ENCODE measurements around the gene VIPR2. TPM values are rescaled to one million over a fixed set of nuclear protein-coding genes. Genes with fewer than 3 reads are reported as not detected.
A peak's percentile ranks its signal among the peaks of the same experiment; 100 is the strongest.

VIPR2 gene
- total and polyA plus RNA-seq, 2 of the 13 experiments (the other 11 are each of a cell fraction or from before 2014, with no cell fraction given): not detected

DNA sequence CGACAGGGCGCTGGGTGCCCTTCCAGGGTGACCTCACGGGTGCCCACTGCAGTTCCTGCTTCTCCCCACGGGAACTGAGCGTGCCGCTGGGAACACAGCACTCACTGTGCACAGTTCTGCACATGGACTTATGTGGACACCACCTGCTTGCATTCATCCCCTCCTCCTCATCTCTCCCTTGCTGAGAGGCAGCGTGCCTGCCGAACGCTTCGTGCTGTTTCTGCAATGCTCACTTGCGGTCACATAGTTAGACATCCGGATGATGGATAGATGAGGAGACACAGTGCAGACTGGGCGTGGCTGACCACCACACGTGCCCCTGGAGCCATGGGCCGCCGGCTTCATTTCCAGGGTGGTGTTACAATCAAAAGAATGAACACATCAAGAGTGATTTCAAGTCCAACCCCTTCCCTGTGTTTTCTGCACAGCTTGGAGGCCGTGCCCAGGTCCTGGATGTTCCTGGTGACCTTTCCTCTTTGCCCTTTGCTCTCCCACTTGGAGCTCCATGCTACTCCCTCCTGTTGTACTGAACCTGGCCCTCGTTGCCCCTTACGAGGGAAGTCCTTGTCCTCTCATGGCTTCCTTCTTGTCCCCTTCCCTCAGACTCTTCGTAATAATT, 119.4 kb downstream of the VIPR2 start (continued):
- no peak for TF ChIP-seq GTF3A (CRISPR knock-in tag; conservative IDR thresholded peaks at IDR 0.05)
- TF ChIP-seq, protein P1, sequence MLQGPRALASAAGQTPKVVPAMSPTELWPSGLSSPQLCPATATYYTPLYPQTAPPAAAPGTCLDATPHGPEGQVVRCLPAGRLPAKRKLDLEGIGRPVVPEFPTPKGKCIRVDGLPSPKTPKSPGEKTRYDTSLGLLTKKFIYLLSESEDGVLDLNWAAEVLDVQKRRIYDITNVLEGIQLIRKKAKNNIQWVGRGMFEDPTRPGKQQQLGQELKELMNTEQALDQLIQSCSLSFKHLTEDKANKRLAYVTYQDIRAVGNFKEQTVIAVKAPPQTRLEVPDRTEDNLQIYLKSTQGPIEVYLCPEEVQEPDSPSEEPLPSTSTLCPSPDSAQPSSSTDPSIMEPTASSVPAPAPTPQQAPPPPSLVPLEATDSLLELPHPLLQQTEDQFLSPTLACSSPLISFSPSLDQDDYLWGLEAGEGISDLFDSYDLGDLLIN (CRISPR knock-in tag; IDR thresholded peaks at IDR 0.05; ENCODE audit: borderline replicate concordance): no peak
- TF ChIP-seq NR2C2 (CRISPR knock-in tag; IDR thresholded peaks at IDR 0.05; ENCODE audit: borderline replicate concordance): peak; percentile 43; the same call in 1 of the 2 replicates
- TF ChIP-seq HNRNPUL1 (IDR thresholded peaks at IDR 0.05; ENCODE audit: low read depth, low read length): no peak
- no peak for TF ChIP-seq REL (CRISPR knock-in tag; conservative IDR thresholded peaks at IDR 0.05)
- no peak for TF ChIP-seq THAP11 (CRISPR knock-in tag; IDR thresholded peaks at IDR 0.05)
- no peak for TF ChIP-seq CC2D1A (CRISPR knock-in tag; IDR thresholded peaks at IDR 0.05)
- no peak for TF ChIP-seq SALL1 (CRISPR knock-in tag; IDR thresholded peaks at IDR 0.05)

DNA sequence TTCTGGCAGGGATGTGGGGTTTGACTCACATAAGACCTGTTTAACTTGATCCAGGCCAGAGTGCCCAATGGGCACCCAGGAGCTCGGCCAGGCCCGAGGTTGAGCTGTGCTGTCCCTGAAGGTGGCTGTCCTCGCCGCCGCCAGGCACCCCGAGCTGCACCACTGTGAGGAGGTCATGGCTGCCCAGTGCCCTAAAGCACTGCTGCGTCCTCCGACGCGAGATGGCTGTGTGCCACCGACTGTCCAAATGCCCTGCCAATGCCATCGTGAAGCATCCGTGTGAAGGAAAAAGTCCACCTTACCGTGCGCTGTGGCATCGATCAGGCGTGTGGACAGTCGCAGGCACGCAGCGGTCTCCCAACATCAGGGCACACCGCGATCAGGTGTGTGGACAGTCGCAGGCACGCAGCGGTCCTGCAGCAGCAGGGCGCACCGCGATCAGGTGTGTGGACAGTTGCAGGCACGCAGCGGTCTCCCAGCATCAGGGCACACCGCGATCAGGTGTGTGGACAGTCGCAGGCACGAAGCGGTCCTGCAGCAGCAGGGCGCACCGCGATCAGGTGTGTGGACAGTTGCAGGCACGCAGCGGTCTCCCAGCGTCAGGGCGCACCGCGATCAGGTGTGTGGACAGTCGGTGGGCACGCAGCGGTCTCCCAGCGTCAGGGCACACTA, 120.3 kb downstream of the VIPR2 start:
- Histone ChIP-seq H3K9me3 (ENCODE audit: low read length) (no peaks in the 10 kb centered on the region), H3K36me3 (replicated peaks in 1 of 2; ENCODE audit: control insufficient read depth in 1 of 2, insufficient read depth in 2 of 2, low read length in 2 of 2) (no peaks in the 10 kb centered on the region), H3K4me2 (ENCODE audit: low read depth, low read length) (no peak overlapping the region), H3K4me3 (replicated peaks in 1 of 3; ENCODE audit: insufficient read depth in 1 of 3, low read depth in 2 of 3, low read length in 3 of 3) (no peak overlapping the region), H3K9ac (ENCODE audit: insufficient read depth, low read depth, low read length) (no peak overlapping the region), H4K20me1 (ENCODE audit: insufficient read depth, low read length) (no peaks in the 10 kb centered on the region), H2AFZ (ENCODE audit: low read length) (no peak overlapping the region), H3K4me1 (ENCODE audit: insufficient read depth, low read length) (no peaks in the 10 kb centered on the region), H3K27me3 (ENCODE audit: control insufficient read depth in 1 of 2, insufficient read depth in 2 of 2, low read length in 2 of 2) (peaks cover 1 to 32% of the 10 kb centered on the region in 2 experiments; a peak in 3 of 5 replicates), H3K79me2 (ENCODE audit: insufficient read depth, low read length) (no peaks in the 10 kb centered on the region), H3K27ac (ENCODE audit: extremely low read length, insufficient read depth, low read length) (no peak overlapping the region)
- 83% methylated on average over 26 of the region's 48 CpGs for WGBS (ENCODE audit: low lambda C conversion rate)
- ChIA-PET CTCF (ENCODE audit: low intra/inter-chr PET ratio, low total read pairs) (no interaction called here), POLR2A (no interaction called here)
- ATAC-seq: no peak
- TF ChIP-seq ATF7 (IDR thresholded peaks at IDR 0.05) (no peak), ATF7 (CRISPR knock-in tag; IDR thresholded peaks at IDR 0.05) (no peak)
- TF ChIP-seq, protein P1 (CRISPR knock-in tag; IDR thresholded peaks at IDR 0.05; ENCODE audit: borderline replicate concordance): no peak
- DNase-seq (ENCODE audit: low spot score): no peak
- intact Hi-C loops (cut with micrococcal nuclease; ENCODE audit: unreplicated experiment) (no loop called here), in situ Hi-C loops (cut with HindIII; ENCODE audit: extremely low pct_ligation_motif_present, low pct_unique_long_range_greater_than_20kb) (no loop called here)
- no TSS peak for BruUV-seq (replicated peaks)
- no peak for FAIRE-seq
